Testis (tissue), 3 donors: ENCODE measurements around the gene KLF15. TPM values are rescaled to one million over a fixed set of nuclear protein-coding genes. Genes with fewer than 3 reads are reported as not detected.

Experiments used
- DNase-seq: peaks from one replicate; pipeline ENCODE4 v3.0.0-alpha.2; 2019
- H3K27ac ChIP-seq, 2 donors: fragments of 200-600 bp; sonication (generic); one replicate each; pipeline ENCODE4 v1.5.1; 2019
- H3K27me3 ChIP-seq: fragments of 200-600 bp; sonication (generic); one replicate; pipeline ENCODE4 v1.5.1; 2019
- H3K36me3 ChIP-seq: fragments of 200-600 bp; sonication (generic); one replicate; pipeline ENCODE4 v1.5.1; 2017; ENCODE audit warnings: low read depth; ENCODE audit errors: missing control alignments
- H3K4me1 ChIP-seq: fragments of 200-600 bp; sonication (generic); one replicate; pipeline ENCODE4 v1.5.1; 2019
- H3K4me3 ChIP-seq, 2 donors: fragments of 200-600 bp; sonication (generic); one replicate each; pipeline ENCODE4 v1.5.1; 2017 to 2019
- H3K9me3 ChIP-seq: fragments of 200-600 bp; sonication (generic); one replicate; pipeline ENCODE4 v1.5.1; 2017
- CTCF ChIP-seq, 3 experiments: fragments of 450-650 bp in 2 of 3; fragments of 200-600 bp in 1 of 3; sonication (generic) in 1 of 3; IDR thresholded peaks; one replicate each; pipeline ENCODE4 v1.5.1; 2016 to 2019; ENCODE audit warnings: antibody characterized with exemption in 3 of 3, mild to moderate bottlenecking in 2 of 3, moderate library complexity in 1 of 3
- POLR2A ChIP-seq: fragments of 450-650 bp; IDR thresholded peaks from one replicate; pipeline ENCODE4 v1.6.1; 2017; ENCODE audit warnings: antibody characterized with exemption, mild to moderate bottlenecking, moderate library complexity
- WGBS, 2 donors: methylation state at CpG; one replicate each; pipeline ENCODE4 v1.1.5; 2018; 5-methylcytosine and 5-hydroxymethylcytosine counted together
- intact Hi-C: fragments of 100-400 bp; cut with DNase I; formaldehyde crosslinking; loops from one replicate; pipeline ENCODE4 v1.15.1; 2023; ENCODE audit warnings: low total_unique reads
- polyA plus RNA-seq: library from polyadenylated mRNA; stranded (reverse); fragments of 350-450 nt; fragmentation: Illumina TruSeq; extraction: RNeasy Lipid Tissue Mini Kit (QIAGEN cat#74804); gene quantifications from one replicate; pipeline ENCODE4 v1.2.3, GENCODE V29; 2014; ENCODE audit warnings: low read depth, low replicate concordance; ENCODE audit not compliant: insufficient read depth
- total RNA-seq, 2 donors: library from RNA; depleted of rRNA; stranded (reverse); fragments of >200 nt; gene quantifications; one replicate each; pipeline ENCODE4 v1.2.3, GENCODE V29; 2016

The KLF15 gene
- total and polyA plus RNA-seq, 3 donors from 2014 or later: 8.5 to 36.1 (median 32.0) TPM

- TF ChIP-seq CTCF (IDR thresholded peaks at IDR 0.05): no peak
- TF ChIP-seq POLR2A: no peak
- intact Hi-C loops: no loop called here
- Histone ChIP-seq H3K36me3 (no peaks in the 10 kb centered on the region), H3K9me3 (no peaks in the 10 kb centered on the region), H3K27ac (no peak overlapping the region), H3K27me3 (no peaks in the 10 kb centered on the region), H3K4me3 (no peak overlapping the region), H3K4me1 (peaks cover 37% of the 10 kb centered on the region)
- WGBS, 2 donors: 83 to 100% methylated on average over 2 to 9 of the region's 9 CpGs
- peak; percentile 6 for DNase-seq
Observed at GRCh38 chr3:126350502-126351085, 6.6 kb downstream of the KLF15 start.

- Histone ChIP-seq H3K9me3 (no peaks in the 10 kb centered on the region), H3K4me1 (peaks cover 30% of the 10 kb centered on the region), H3K27ac (no peak overlapping the region), H3K4me3 (no peak overlapping the region), H3K27me3 (no peaks in the 10 kb centered on the region), H3K36me3 (no peaks in the 10 kb centered on the region)
- DNase-seq: peak; percentile 10
- no peak for TF ChIP-seq POLR2A
- TF ChIP-seq CTCF (IDR thresholded peaks at IDR 0.05): no peak
- 81 to 87% methylated on average over 4 to 15 of the region's 15 CpGs for WGBS, 2 donors
- intact Hi-C loops: no loop called here
Observed at GRCh38 chr3:126349611-126350501, 7.4 kb downstream of the KLF15 start.

GRCh38 chr3:126349071-126349470 lies 8.1 kb downstream of the KLF15 start:
- Histone ChIP-seq H3K27ac (no peak overlapping the region), H3K27me3 (no peaks in the 10 kb centered on the region), H3K4me1 (peaks cover 22% of the 10 kb centered on the region), H3K9me3 (no peaks in the 10 kb centered on the region), H3K4me3 (no peak overlapping the region), H3K36me3 (no peaks in the 10 kb centered on the region)
- 92 to 100% methylated on average over 1 to 6 of the region's 6 CpGs for WGBS, 2 donors
- TF ChIP-seq POLR2A (no peak), CTCF (IDR thresholded peaks at IDR 0.05) (no peak)
- intact Hi-C loops: no loop called here
- DNase-seq: peak; percentile 6

GRCh38 chr3:126348308-126348920 lies 8.8 kb downstream of the KLF15 start:
- Histone ChIP-seq H3K27ac (peak overlapping the region in 1 of 2 donors; percentile 74), H3K9me3 (no peaks in the 10 kb centered on the region), H3K4me3 (no peak overlapping the region), H3K4me1 (peaks cover 20% of the 10 kb centered on the region), H3K36me3 (no peaks in the 10 kb centered on the region), H3K27me3 (no peaks in the 10 kb centered on the region)
- peak; percentile 12 for DNase-seq
- TF ChIP-seq CTCF (IDR thresholded peaks at IDR 0.05) (no peak), POLR2A (no peak)
- WGBS, 2 donors: 89 to 92% methylated on average over 12 of the region's 12 CpGs
- intact Hi-C loops: no loop called here
